HepG2 (cell line): ENCODE data around the gene KCNJ14.

Experiments used
- CTCF ChIP-seq: sonication (generic); formaldehyde crosslinking; IDR thresholded peaks from 2 replicates; pipeline ENCODE4 v1.5.0; 2020; ENCODE audit warnings: mild to moderate bottlenecking, missing genetic modification reagents, moderate library complexity
- IRF1 ChIP-seq: sonication (generic); formaldehyde crosslinking; IDR thresholded peaks from 2 replicates; pipeline ENCODE4 v1.4.0; 2020; ENCODE audit warnings: low read depth, mild to moderate bottlenecking, missing genetic modification reagents
- U2AF1 ChIP-seq: fragments of 200-400 bp; formaldehyde crosslinking; optimal IDR thresholded peaks from 2 replicates; pipeline ENCODE3; 2017; ENCODE audit warnings: mild to moderate bottlenecking, low read depth, low read length
- ZNF547 ChIP-seq: sonication (generic); formaldehyde crosslinking; IDR thresholded peaks from 2 replicates; pipeline ENCODE4 v1.5.1; 2020; ENCODE audit warnings: mild to moderate bottlenecking, missing genetic modification reagents

- TF ChIP-seq CTCF (no peak), U2AF1 (no peak), IRF1 (CRISPR knock-in tag) (no peak), ZNF547 (CRISPR knock-in tag) (no peak)
Observed at GRCh38 chr19:48475369-48476068, 20.1 kb downstream of the KCNJ14 start.
